ENCODE data around the gene RNF208.

DNA sequence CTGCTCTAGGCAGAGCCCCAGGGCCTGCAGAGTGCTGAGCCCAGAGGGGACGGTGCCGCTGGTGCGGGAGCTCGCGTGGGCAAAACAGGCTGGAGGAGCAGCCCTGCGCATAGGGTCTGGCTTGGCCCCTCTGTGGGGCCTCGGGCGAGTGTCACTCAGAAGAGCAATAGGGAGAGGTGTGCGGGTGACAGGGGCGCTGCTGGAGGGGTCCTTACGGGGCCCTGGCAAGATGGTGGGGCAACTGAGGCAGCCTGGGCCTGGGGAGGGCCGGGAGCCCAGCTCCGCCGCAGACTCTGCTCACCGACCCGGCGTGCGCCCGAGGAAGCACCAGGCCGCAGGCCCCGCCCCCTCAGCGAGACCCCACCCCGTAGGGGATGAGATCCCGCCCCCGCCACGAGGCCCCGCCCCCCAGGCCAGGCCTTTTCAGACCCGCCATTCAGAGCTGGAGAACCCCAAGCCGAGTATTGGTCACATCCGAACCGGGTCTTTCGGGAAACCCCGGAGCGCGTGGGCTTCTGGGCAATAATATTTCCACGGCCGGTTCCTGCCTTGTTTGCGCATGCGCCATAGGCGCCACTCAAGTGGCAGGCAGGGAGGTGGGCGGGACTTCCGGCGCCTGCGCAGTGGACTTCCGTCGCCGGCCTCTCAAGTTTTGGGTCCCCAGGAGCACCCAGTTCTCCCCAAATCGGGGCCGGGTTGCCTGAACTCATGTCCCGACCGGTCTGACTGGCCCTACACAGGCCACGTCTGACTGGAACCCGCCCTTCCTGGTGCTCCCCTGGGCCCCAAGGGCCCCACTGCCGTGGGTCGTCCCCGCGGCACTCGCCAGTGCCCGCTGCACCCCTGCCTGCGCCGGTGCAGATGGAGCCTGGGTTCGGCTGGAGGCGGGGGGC, 1.3 kb upstream of the RNF208 start:
- TF ChIP-seq, protein P1, sequence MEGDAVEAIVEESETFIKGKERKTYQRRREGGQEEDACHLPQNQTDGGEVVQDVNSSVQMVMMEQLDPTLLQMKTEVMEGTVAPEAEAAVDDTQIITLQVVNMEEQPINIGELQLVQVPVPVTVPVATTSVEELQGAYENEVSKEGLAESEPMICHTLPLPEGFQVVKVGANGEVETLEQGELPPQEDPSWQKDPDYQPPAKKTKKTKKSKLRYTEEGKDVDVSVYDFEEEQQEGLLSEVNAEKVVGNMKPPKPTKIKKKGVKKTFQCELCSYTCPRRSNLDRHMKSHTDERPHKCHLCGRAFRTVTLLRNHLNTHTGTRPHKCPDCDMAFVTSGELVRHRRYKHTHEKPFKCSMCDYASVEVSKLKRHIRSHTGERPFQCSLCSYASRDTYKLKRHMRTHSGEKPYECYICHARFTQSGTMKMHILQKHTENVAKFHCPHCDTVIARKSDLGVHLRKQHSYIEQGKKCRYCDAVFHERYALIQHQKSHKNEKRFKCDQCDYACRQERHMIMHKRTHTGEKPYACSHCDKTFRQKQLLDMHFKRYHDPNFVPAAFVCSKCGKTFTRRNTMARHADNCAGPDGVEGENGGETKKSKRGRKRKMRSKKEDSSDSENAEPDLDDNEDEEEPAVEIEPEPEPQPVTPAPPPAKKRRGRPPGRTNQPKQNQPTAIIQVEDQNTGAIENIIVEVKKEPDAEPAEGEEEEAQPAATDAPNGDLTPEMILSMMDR (conservative IDR thresholded peaks at IDR 0.05 in 1 of 2, IDR thresholded peaks at IDR 0.05 in 1 of 2; ENCODE audit: low read depth in 1 of 2, low read length in 2 of 2) = no peak
- TF ChIP-seq EZH2 (IDR thresholded peaks at IDR 0.05; ENCODE audit: low read length, missing control alignments) = no peak

All from fibroblast of lung (primary cell).